ENCODE results near the gene PRKAG2.

Gene PRKAG2

GRCh38 chr7:151595702-151596350, 281.1 kb downstream of the PRKAG2 start:
- Histone ChIP-seq H3K4me2 (ENCODE audit: low read length) (no peak overlapping the region), H3K27me3 (ENCODE audit: insufficient read depth, low read length) (peaks cover 6% of the 10 kb centered on the region; the same call in 1 of the 2 replicates), H3K4me1 (ENCODE audit: insufficient read depth, low read length, severe bottlenecking) (no peaks in the 10 kb centered on the region), H4K20me1 (ENCODE audit: insufficient read depth, low read length) (no peaks in the 10 kb centered on the region), H3K27ac (ENCODE audit: low read depth, low read length, poor library complexity, severe bottlenecking) (no peak overlapping the region), H3K9me2 (ENCODE audit: low read depth, low read length) (no peaks in the 10 kb centered on the region), H3K36me3 (ENCODE audit: insufficient read depth, low read length) (no peaks in the 10 kb centered on the region), H3K9me3 (ENCODE audit: low read length) (no peaks in the 10 kb centered on the region), H3K4me3 (ENCODE audit: low read depth, low read length, poor library complexity, severe bottlenecking) (no peak overlapping the region), H2AFZ (ENCODE audit: low read length) (no peak overlapping the region), H3K79me2 (ENCODE audit: insufficient read depth, low read length) (no peaks in the 10 kb centered on the region), H3F3A (ENCODE audit: insufficient read depth, low read length) (no peaks in the 10 kb centered on the region), H3K9ac (ENCODE audit: low read length) (no peak overlapping the region)
- TF ChIP-seq EZH2 (IDR thresholded peaks at IDR 0.05; ENCODE audit: borderline replicate concordance, low read length) (no peak), CTCF (IDR thresholded peaks at IDR 0.05; ENCODE audit: low read length) (no peak)

DNA sequence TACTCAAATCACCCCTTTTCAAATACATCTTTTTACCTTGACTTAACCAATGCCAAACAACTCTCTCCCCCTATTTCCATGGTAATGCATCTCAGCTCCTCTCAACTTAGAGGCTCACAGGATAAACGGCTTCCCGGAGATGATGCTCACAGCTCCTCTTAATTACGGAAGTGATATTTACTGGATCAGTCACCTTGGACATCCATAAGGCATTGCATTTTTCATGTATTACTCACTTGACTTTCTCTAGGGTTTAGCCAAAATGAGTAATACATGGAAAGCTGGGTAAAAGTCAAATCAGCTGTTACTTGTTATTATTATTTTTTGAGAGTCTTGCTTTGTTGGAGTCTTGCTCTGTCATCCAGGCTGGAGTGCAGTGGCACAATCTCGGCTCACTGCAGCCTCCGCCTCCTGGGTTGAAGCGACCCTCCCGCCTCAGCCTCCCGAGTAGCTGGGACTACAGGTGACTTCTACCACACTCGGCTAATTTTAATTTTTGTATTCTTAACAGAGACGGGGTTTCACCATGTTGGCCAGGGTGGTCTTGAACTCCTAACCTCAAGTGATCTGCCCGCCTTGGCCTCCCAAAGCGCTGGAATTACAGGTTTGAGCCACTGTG, 283.9 kb downstream of the PRKAG2 start:
- H2AFZ ChIP-seq (ENCODE audit: low read length), result no peak overlapping the region
- no peak overlapping the region for H3K4me2 ChIP-seq (ENCODE audit: low read length)
- no peak overlapping the region for H3K27ac ChIP-seq (ENCODE audit: low read depth, low read length, poor library complexity, severe bottlenecking)
- H3K27me3 ChIP-seq (ENCODE audit: insufficient read depth, low read length), result peaks cover 6% of the 10 kb centered on the region; the same call in 1 of the 2 replicates
- H3K9me3 ChIP-seq (ENCODE audit: low read length), result no peaks in the 10 kb centered on the region
- no peaks in the 10 kb centered on the region for H3F3A ChIP-seq (ENCODE audit: insufficient read depth, low read length)
- no peaks in the 10 kb centered on the region for H3K4me1 ChIP-seq (ENCODE audit: insufficient read depth, low read length, severe bottlenecking)
- no peaks in the 10 kb centered on the region for H3K9me2 ChIP-seq (ENCODE audit: low read depth, low read length)
- no peaks in the 10 kb centered on the region for H3K36me3 ChIP-seq (ENCODE audit: insufficient read depth, low read length)
- no peak overlapping the region for H3K9ac ChIP-seq (ENCODE audit: low read length)
- H3K79me2 ChIP-seq (ENCODE audit: insufficient read depth, low read length), result no peaks in the 10 kb centered on the region
- no peak for TF ChIP-seq CTCF (IDR thresholded peaks at IDR 0.05; ENCODE audit: low read length)
- no peak for TF ChIP-seq EZH2 (IDR thresholded peaks at IDR 0.05; ENCODE audit: borderline replicate concordance, low read length)
- no peak overlapping the region for H3K4me3 ChIP-seq (ENCODE audit: low read depth, low read length, poor library complexity, severe bottlenecking)
- H4K20me1 ChIP-seq (ENCODE audit: insufficient read depth, low read length), result no peaks in the 10 kb centered on the region

- Histone ChIP-seq H3K4me2 (ENCODE audit: low read length) (no peak overlapping the region), H3K27me3 (ENCODE audit: insufficient read depth, low read length) (peaks cover 6% of the 10 kb centered on the region; the same call in 1 of the 2 replicates), H2AFZ (ENCODE audit: low read length) (no peak overlapping the region), H3F3A (ENCODE audit: insufficient read depth, low read length) (no peaks in the 10 kb centered on the region), H3K4me3 (ENCODE audit: low read depth, low read length, poor library complexity, severe bottlenecking) (no peak overlapping the region), H3K36me3 (ENCODE audit: insufficient read depth, low read length) (no peaks in the 10 kb centered on the region), H3K27ac (ENCODE audit: low read depth, low read length, poor library complexity, severe bottlenecking) (no peak overlapping the region), H3K4me1 (ENCODE audit: insufficient read depth, low read length, severe bottlenecking) (no peaks in the 10 kb centered on the region), H3K79me2 (ENCODE audit: insufficient read depth, low read length) (no peaks in the 10 kb centered on the region), H3K9me2 (ENCODE audit: low read depth, low read length) (no peaks in the 10 kb centered on the region), H4K20me1 (ENCODE audit: insufficient read depth, low read length) (no peaks in the 10 kb centered on the region), H3K9ac (ENCODE audit: low read length) (no peak overlapping the region), H3K9me3 (ENCODE audit: low read length) (no peaks in the 10 kb centered on the region)
- TF ChIP-seq EZH2 (IDR thresholded peaks at IDR 0.05; ENCODE audit: borderline replicate concordance, low read length) (no peak), CTCF (IDR thresholded peaks at IDR 0.05; ENCODE audit: low read length) (no peak)
These were observed 284.6 kb downstream of the PRKAG2 start for GRCh38 chr7:151592330-151592729.

All from OCI-LY1 (cell line).